Upper lobe of right lung (tissue), 1 donor: Measurements from ENCODE around the gene ATP6V0C. TPM values are rescaled to one million over a fixed set of nuclear protein-coding genes. Genes with fewer than 3 reads are reported as not detected.
A peak's percentile ranks its signal among the peaks of the same experiment; 100 is the strongest.

Experiments used
- ATAC-seq: fragments of 200-7000 bp; cut with Tn5 transposase; one replicate; pipeline ENCODE4 v1.9.1; 2020; ENCODE audit warnings: mild to moderate bottlenecking, moderate library complexity
- DNase-seq: peaks from one replicate; pipeline ENCODE4 v3.0.0-alpha.2; 2020
- H3K27ac ChIP-seq: fragments of 200-600 bp; one replicate; pipeline ENCODE4 v1.8.0; 2022
- H3K27me3 ChIP-seq: fragments of 200-600 bp; one replicate; pipeline ENCODE4 v1.8.0; 2022; ENCODE audit warnings: mild to moderate bottlenecking
- H3K36me3 ChIP-seq: fragments of 200-600 bp; one replicate; pipeline ENCODE4 v1.8.0; 2022
- H3K4me1 ChIP-seq: fragments of 200-600 bp; one replicate; pipeline ENCODE4 v1.8.0; 2022
- H3K4me3 ChIP-seq: fragments of 200-600 bp; one replicate; pipeline ENCODE4 v1.8.0; 2022; ENCODE audit warnings: mild to moderate bottlenecking
- H3K9me3 ChIP-seq: fragments of 200-600 bp; one replicate; pipeline ENCODE4 v1.8.0; 2022
- CTCF ChIP-seq: fragments of 200-600 bp; IDR thresholded peaks from one replicate; pipeline ENCODE4 v1.8.0; 2022; ENCODE audit warnings: antibody characterized with exemption
- intact Hi-C: fragments of 100-400 bp; cut with DNase I; formaldehyde crosslinking; loops from one replicate; pipeline ENCODE4 v1.11.0; 2022
- total RNA-seq: library from RNA; stranded (reverse); fragmentation: NEBNext Ultra II Directional; extraction: Animal tissue kit (Norgen Biotek cat#: 25700); gene quantifications from one replicate; pipeline ENCODE4 v1.2.1, GENCODE V29; 2021
- donor health status: DM: no; HTN: yes; CAD: no; lungs with severe emphysema.

ATP6V0C gene
- total RNA-seq, 1 donor from 2014 or later = 298 TPM

DNA sequence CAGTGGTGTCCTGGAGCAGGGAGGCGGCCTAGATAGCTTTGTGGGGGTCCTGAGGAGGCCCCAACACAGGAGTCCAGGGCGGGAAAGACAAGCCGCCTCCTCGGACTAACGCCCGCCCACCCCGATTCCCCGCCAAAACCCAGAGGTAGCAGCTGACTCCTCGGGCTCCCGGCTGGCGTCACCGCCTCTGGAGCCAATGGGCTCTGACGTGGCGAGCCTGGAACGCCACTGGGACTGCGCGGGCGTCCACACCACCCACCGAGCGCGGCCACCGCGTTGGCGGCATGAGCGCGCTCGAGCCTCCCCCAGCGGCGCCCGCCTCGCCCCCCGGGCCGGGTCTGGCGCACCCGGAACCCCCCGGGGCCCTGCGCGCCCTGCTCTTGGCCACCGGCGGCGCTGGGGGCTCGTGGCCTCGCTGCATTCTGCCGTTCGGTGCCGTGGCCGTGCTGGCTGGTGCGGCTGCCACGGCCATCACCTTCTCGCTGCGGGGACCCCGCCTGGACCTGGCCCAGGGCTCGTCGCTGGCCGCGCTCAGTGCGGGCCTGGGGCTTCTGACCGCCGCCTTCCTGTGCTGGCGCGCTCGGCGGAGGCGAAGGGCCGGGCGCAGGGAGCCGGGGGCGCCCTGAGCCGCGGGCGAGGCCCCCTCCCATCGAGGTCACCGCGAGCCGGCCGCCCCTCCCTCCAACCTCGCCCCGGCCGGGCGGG is 46.1 kb upstream of the ATP6V0C start:
- DNase-seq (peak; percentile 83), ATAC-seq (peak; percentile 68)
- no peaks in the 10 kb centered on the region for H3K9me3 ChIP-seq
- peak overlapping the region; percentile 42 for H3K4me3 ChIP-seq
- H3K27me3 ChIP-seq = peaks cover 40% of the 10 kb centered on the region
- intact Hi-C loops = no loop called here
- no peak for TF ChIP-seq CTCF
- H3K27ac ChIP-seq = no peak overlapping the region
- peaks cover 33% of the 10 kb centered on the region for H3K4me1 ChIP-seq
- no peaks in the 10 kb centered on the region for H3K36me3 ChIP-seq

DNA sequence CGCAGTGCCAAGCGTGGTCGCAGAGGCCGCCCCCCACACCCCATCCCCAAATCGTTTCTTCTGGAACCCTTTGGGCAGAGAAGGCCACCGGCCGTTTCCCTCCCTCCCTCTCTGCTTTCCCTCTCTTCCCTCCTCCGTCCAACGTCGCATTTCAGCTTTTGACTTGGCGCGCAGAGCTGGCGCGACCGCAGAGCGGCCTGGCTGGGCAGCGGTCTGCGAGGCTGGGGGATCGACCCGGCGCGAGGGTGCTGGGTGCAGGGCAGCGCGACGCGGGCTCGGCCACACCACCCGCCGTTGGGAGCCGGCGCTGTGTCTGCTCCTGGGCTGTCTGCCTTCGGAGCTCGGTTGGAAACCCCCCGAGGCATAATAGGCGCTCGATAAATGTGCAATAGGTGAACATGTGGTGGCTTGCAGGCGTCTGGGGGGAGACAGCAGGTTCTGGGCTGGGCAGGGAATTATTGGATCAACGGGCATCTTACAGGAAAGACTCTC is 45.5 kb upstream of the ATP6V0C start:
- no peak for TF ChIP-seq CTCF
- H3K9me3 ChIP-seq = no peaks in the 10 kb centered on the region
- peak overlapping the region; percentile 42 for H3K4me3 ChIP-seq
- no peak overlapping the region for H3K27ac ChIP-seq
- intact Hi-C loops = no loop called here
- DNase-seq (no peak), ATAC-seq (peak; percentile 1)
- peaks cover 45% of the 10 kb centered on the region for H3K27me3 ChIP-seq
- H3K36me3 ChIP-seq = no peaks in the 10 kb centered on the region
- H3K4me1 ChIP-seq = peaks cover 34% of the 10 kb centered on the region

- H3K27ac ChIP-seq = no peak overlapping the region
- no peak for DNase-seq
- intact Hi-C loops = no loop called here
Measured at GRCh38 chr16:2468725-2469398, 44.9 kb upstream of the ATP6V0C start.

GRCh38 chr16:2469399-2470233 is 44.1 kb upstream of the ATP6V0C start:
- TF ChIP-seq CTCF = no peak
- DNase-seq (no peak), ATAC-seq (no peak)
- intact Hi-C loops = no loop called here
- Histone ChIP-seq H3K27ac (no peak overlapping the region), H3K27me3 (peaks cover 45% of the 10 kb centered on the region), H3K36me3 (no peaks in the 10 kb centered on the region), H3K9me3 (no peaks in the 10 kb centered on the region), H3K4me3 (no peak overlapping the region), H3K4me1 (peaks cover 39% of the 10 kb centered on the region)

More at GRCh38 chr16:2468725-2469398, 44.9 kb upstream of the ATP6V0C start:
- TF ChIP-seq CTCF = no peak
- no peaks in the 10 kb centered on the region for H3K36me3 ChIP-seq
- H3K4me3 ChIP-seq = no peak overlapping the region
- H3K9me3 ChIP-seq = no peaks in the 10 kb centered on the region
- H3K4me1 ChIP-seq = peaks cover 36% of the 10 kb centered on the region
- peaks cover 45% of the 10 kb centered on the region for H3K27me3 ChIP-seq
- ATAC-seq = no peak

DNA sequence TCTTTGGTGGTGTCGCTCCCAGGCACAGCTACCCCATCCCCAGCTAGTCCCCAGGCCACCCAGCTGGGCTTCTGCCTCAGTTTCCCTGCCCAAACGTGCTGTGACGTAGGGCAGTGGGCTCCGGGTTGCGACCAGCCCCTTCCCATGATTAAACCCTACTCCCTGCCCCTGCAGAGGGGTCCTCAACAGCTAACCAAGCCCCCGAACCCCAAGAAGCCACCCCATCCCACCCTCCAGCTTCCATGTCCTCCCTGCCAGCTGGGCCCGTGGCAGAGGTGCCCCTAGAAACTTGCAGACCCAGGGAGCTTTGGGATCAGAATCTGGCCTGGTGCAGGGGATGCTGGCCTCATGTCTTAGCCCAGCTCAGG is 43.5 kb upstream of the ATP6V0C start:
- Histone ChIP-seq H3K36me3 (no peaks in the 10 kb centered on the region), H3K4me3 (no peak overlapping the region), H3K4me1 (peaks cover 39% of the 10 kb centered on the region), H3K9me3 (no peaks in the 10 kb centered on the region), H3K27ac (no peak overlapping the region), H3K27me3 (peaks cover 45% of the 10 kb centered on the region)
- no peak for TF ChIP-seq CTCF
- intact Hi-C loops = no loop called here
- DNase-seq (no peak), ATAC-seq (no peak)
